Prostate gland (tissue), 2 donors: Measurements from ENCODE around the gene TULP3. TPM values are rescaled to one million over a fixed set of nuclear protein-coding genes. Genes with fewer than 3 reads are reported as not detected.

ENCODE experiments used
- DNase-seq: peaks from one replicate; pipeline ENCODE4 v3.0.0-alpha.2; 2019; ENCODE audit warnings: low spot score
- H3K27ac ChIP-seq, 2 donors: fragments of 200-600 bp; sonication (generic); 2 replicates each; pipeline ENCODE4 v1.5.1; 2017 to 2019
- H3K27me3 ChIP-seq: fragments of 200-600 bp; sonication (generic); replicated peaks from 2 replicates; pipeline ENCODE4 v1.5.1; 2019; ENCODE audit not compliant: insufficient read depth
- H3K36me3 ChIP-seq, 2 donors: fragments of 200-600 bp; sonication (generic); 1 replicate in 1 of 2; 2 replicates in 1 of 2; pipeline versions ENCODE4 v1.5.1 to v1.8.1; 2017 to 2019
- H3K4me1 ChIP-seq: fragments of 200-600 bp; sonication (generic); replicated peaks from 2 replicates; pipeline ENCODE4 v1.5.1; 2019
- H3K4me3 ChIP-seq, 2 donors: fragments of 200-600 bp; sonication (generic); 2 replicates each; pipeline ENCODE4 v1.5.1; 2017 to 2019
- H3K9me3 ChIP-seq: fragments of 200-600 bp; sonication (generic); 2 replicates; pipeline ENCODE4 v1.5.1; 2017
- CTCF ChIP-seq, 4 experiments: fragments of 200-600 bp in 2 of 4; fragments of 450-650 bp in 2 of 4; sonication (generic) in 2 of 4; IDR thresholded peaks; 1 replicate in 3 of 4; 2 replicates in 1 of 4; pipeline ENCODE4 v1.5.1; 2016 to 2019; ENCODE audit warnings: antibody characterized with exemption in 4 of 4, mild to moderate bottlenecking in 2 of 4, moderate library complexity in 2 of 4
- POLR2A ChIP-seq: fragments of 450-650 bp; IDR thresholded peaks from one replicate; pipeline ENCODE4 v1.6.1; 2016; ENCODE audit warnings: antibody characterized with exemption, mild to moderate bottlenecking
- POLR2AphosphoS5 ChIP-seq: sonication (generic); formaldehyde crosslinking; IDR thresholded peaks from one replicate; pipeline ENCODE4 v1.6.1; 2017; ENCODE audit warnings: antibody characterized with exemption
- WGBS: methylation state at CpG from one replicate; pipeline ENCODE4 v1.1.5; 2018; 5-methylcytosine and 5-hydroxymethylcytosine counted together
- intact Hi-C: fragments of 100-400 bp; cut with DNase I; formaldehyde crosslinking; loops from one replicate; pipeline ENCODE4 v1.14.2; 2022
- total RNA-seq, 2 donors: library from RNA; depleted of rRNA; stranded (reverse); fragments of >200 nt; gene quantifications; one replicate each; pipeline ENCODE4 v1.1.0, GENCODE V29; 2016

TULP3 gene
- total RNA-seq, 2 donors from 2014 or later: 15.2 to 22.2 TPM

GRCh38 chr12:2857021-2857431 lies 33.7 kb upstream of the TULP3 start, which contains the start of gene TEX52:
Gene TEX52, minus strand, starts transcription at chr12:2857039. Its CDS starts 13 bp downstream, at chr12:2857026.
- TF ChIP-seq POLR2A (no peak), CTCF (IDR thresholded peaks at IDR 0.05) (no peak), POLR2AphosphoS5 (no peak)
- no peak for DNase-seq
- no peak within 1 kb of the TSS for H3K4me3 ChIP-seq
- H3K36me3 ChIP-seq: no peaks in the 10 kb centered on the region
- no peak within 1 kb of the TSS for H3K27ac ChIP-seq
- intact Hi-C loops: loop anchor here (10.0 kb wide), 1 partner anchor 88 kb away; no protein-coding TSS in a partner anchor
- H3K27me3 ChIP-seq: no peaks in the 10 kb centered on the region
- H3K9me3 ChIP-seq: no peaks in the 10 kb centered on the region
- 76% methylated on average over 3 of the region's 3 CpGs for WGBS
- H3K4me1 ChIP-seq: no peaks in the 10 kb centered on the region

GRCh38 chr12:2857576-2857975 lies 33.1 kb upstream of the TULP3 start:
- Histone ChIP-seq H3K36me3 (no peaks in the 10 kb centered on the region), H3K4me1 (no peaks in the 10 kb centered on the region), H3K27me3 (no peaks in the 10 kb centered on the region), H3K27ac (no peak overlapping the region), H3K4me3 (no peak overlapping the region), H3K9me3 (no peaks in the 10 kb centered on the region)
- intact Hi-C loops: loop anchor here (10.0 kb wide), 1 partner anchor 87 kb away; no protein-coding TSS in a partner anchor
- 78% methylated on average over 7 of the region's 7 CpGs for WGBS
- DNase-seq: no peak
- TF ChIP-seq POLR2A (no peak), POLR2AphosphoS5 (no peak), CTCF (IDR thresholded peaks at IDR 0.05) (no peak)

GRCh38 chr12:2858334-2858733 lies 32.4 kb upstream of the TULP3 start:
- intact Hi-C loops: loop anchor here (10.0 kb wide), 1 partner anchor 86 kb away; no protein-coding TSS in a partner anchor
- H3K27ac ChIP-seq: no peak overlapping the region
- 81% methylated on average over 2 of the region's 2 CpGs for WGBS

GRCh38 chr12:2858944-2859421 lies 31.7 kb upstream of the TULP3 start:
- no peak for DNase-seq
- Histone ChIP-seq H3K36me3 (no peaks in the 10 kb centered on the region), H3K9me3 (no peaks in the 10 kb centered on the region), H3K4me3 (no peak overlapping the region), H3K27ac (no peak overlapping the region), H3K4me1 (no peaks in the 10 kb centered on the region), H3K27me3 (no peaks in the 10 kb centered on the region)
- intact Hi-C loops: loop anchor here (10.0 kb wide), 1 partner anchor 86 kb away; no protein-coding TSS in a partner anchor
- no peak for TF ChIP-seq POLR2A
- TF ChIP-seq CTCF (IDR thresholded peaks at IDR 0.05): no peak
- no peak for TF ChIP-seq POLR2AphosphoS5
- 80% methylated on average over 12 of the region's 12 CpGs for WGBS

More at GRCh38 chr12:2858334-2858733, 32.4 kb upstream of the TULP3 start:
- no peaks in the 10 kb centered on the region for H3K27me3 ChIP-seq
- DNase-seq: no peak
- H3K36me3 ChIP-seq: no peaks in the 10 kb centered on the region
- H3K4me3 ChIP-seq: no peak overlapping the region
- no peak for TF ChIP-seq POLR2A
- no peak for TF ChIP-seq POLR2AphosphoS5
- no peak for TF ChIP-seq CTCF (IDR thresholded peaks at IDR 0.05)
- H3K4me1 ChIP-seq: no peaks in the 10 kb centered on the region
- no peaks in the 10 kb centered on the region for H3K9me3 ChIP-seq

- no peak for DNase-seq
- no peak overlapping the region for H3K4me3 ChIP-seq
- TF ChIP-seq POLR2AphosphoS5: no peak
- TF ChIP-seq CTCF (IDR thresholded peaks at IDR 0.05): no peak
- TF ChIP-seq POLR2A: no peak
- no peaks in the 10 kb centered on the region for H3K27me3 ChIP-seq
- no peaks in the 10 kb centered on the region for H3K4me1 ChIP-seq
- no peaks in the 10 kb centered on the region for H3K9me3 ChIP-seq
- no peaks in the 10 kb centered on the region for H3K36me3 ChIP-seq
- no peak overlapping the region for H3K27ac ChIP-seq
- intact Hi-C loops: no loop called here
These were observed 30.5 kb upstream of the TULP3 start for GRCh38 chr12:2860170-2860569.
